H1 (cell line): ENCODE measurements around the gene PCCA. TPM values are rescaled to one million over a fixed set of nuclear protein-coding genes. Genes with fewer than 3 reads are reported as not detected.

Source experiments
- CTCF ChIA-PET: fragments of 300-600 bp; sonication (Branson Sonifier 250); formaldehyde crosslinking; loops from one replicate; lab custom pipeline; 2021; ENCODE audit not compliant: partially characterized antibody; lab: Charles Lee
- POLR2A ChIA-PET: fragments of 300-600 bp; sonication (Branson Sonifier 250); formaldehyde crosslinking; loops from one replicate; lab custom pipeline; 2021; ENCODE audit warnings: inconsistent platforms; ENCODE audit not compliant: partially characterized antibody; lab: Charles Lee
- DNase-seq, 2 experiments: peaks; one replicate each; pipeline versions ENCODE4 v3.0.0 to v3.0.0-alpha.2; 2010 to 2022; ENCODE audit warnings: low spot score in 2 of 2, low read depth in 1 of 2, mixed read lengths in 1 of 2
- FAIRE-seq: peaks from 2 replicates; lab custom pipeline; 2011; peaks lifted over from hg19 to GRCh38; lab: Jason Lieb, UNC
- H2AFZ ChIP-seq: 2 replicates; pipeline ENCODE4 v1.8.1; 2012; ENCODE audit warnings: low read length, inconsistent platforms
- H2AK5ac ChIP-seq: 2 replicates; pipeline ENCODE4 v1.6.1; 2013; ENCODE audit warnings: low read depth, low read length
- H2BK120ac ChIP-seq: replicated peaks from 2 replicates; pipeline ENCODE3; 2013; ENCODE audit warnings: low read depth, low read length, inconsistent platforms
- H2BK12ac ChIP-seq: 2 replicates; pipeline ENCODE4 v1.6.1; 2013; ENCODE audit warnings: low read depth, low read length
- H2BK15ac ChIP-seq: 2 replicates; pipeline ENCODE4 v1.6.1; 2013; ENCODE audit warnings: low read length
- H2BK20ac ChIP-seq: 2 replicates; pipeline ENCODE4 v1.6.1; 2013; ENCODE audit warnings: low read length
- H2BK5ac ChIP-seq: 2 replicates; pipeline ENCODE4 v1.6.1; 2013; ENCODE audit warnings: low read depth, low read length
- H3K14ac ChIP-seq: 2 replicates; pipeline ENCODE4 v1.6.1; 2013; ENCODE audit warnings: inconsistent platforms; ENCODE audit not compliant: insufficient read length
- H3K18ac ChIP-seq: 2 replicates; pipeline ENCODE4 v1.6.1; 2013; ENCODE audit warnings: low read length; ENCODE audit errors: extremely low read depth
- H3K23ac ChIP-seq: 2 replicates; pipeline ENCODE4 v1.6.1; 2013; ENCODE audit warnings: inconsistent platforms; ENCODE audit not compliant: insufficient read length
- H3K23me2 ChIP-seq: 2 replicates; pipeline ENCODE4 v1.6.1; 2013; ENCODE audit warnings: low read depth, low read length
- H3K27ac ChIP-seq: 2 replicates; pipeline ENCODE4 v1.6.1; 2011; ENCODE audit warnings: low read depth, low read length, inconsistent platforms
- H3K27me3 ChIP-seq, 4 experiments: replicated peaks in 1 of 4; 1 replicate in 1 of 4; 2 replicates in 3 of 4; pipeline versions ENCODE4 v1.6.1 to v1.8.1; 2011 to 2013; ENCODE audit warnings: low read length in 3 of 4, mild to moderate bottlenecking in 3 of 4, inconsistent platforms in 2 of 4, mixed read lengths in 2 of 4, moderate library complexity in 1 of 4; ENCODE audit not compliant: control insufficient read depth in 3 of 4, insufficient read depth in 3 of 4; ENCODE audit errors: extremely low read depth in 1 of 4
- H3K36me3 ChIP-seq, 4 experiments: 2 replicates each; pipeline versions ENCODE4 v1.6.1 to v1.8.1; 2011 to 2013; ENCODE audit warnings: mild to moderate bottlenecking in 4 of 4, low read length in 3 of 4, moderate library complexity in 2 of 4, control low read depth in 1 of 4, inconsistent platforms in 1 of 4; ENCODE audit not compliant: insufficient read depth in 4 of 4, control insufficient read depth in 2 of 4
- H3K4ac ChIP-seq: replicated peaks from 2 replicates; pipeline ENCODE3; 2013; ENCODE audit warnings: low read length, low read depth, mixed read lengths, inconsistent platforms; ENCODE audit not compliant: insufficient read length
- H3K4me1 ChIP-seq, 4 experiments: replicated peaks in 1 of 4; 1 replicate in 1 of 4; 2 replicates in 3 of 4; pipeline versions ENCODE4 v1.6.1 to v1.8.1; 2011 to 2013; ENCODE audit warnings: low read length in 3 of 4, inconsistent platforms in 2 of 4, mixed read lengths in 1 of 4; ENCODE audit not compliant: insufficient read depth in 4 of 4, control insufficient read depth in 3 of 4
- H3K4me2 ChIP-seq, 2 experiments: 2 replicates each; pipeline versions ENCODE4 v1.6.1 to v1.8.1; 2011 to 2013; ENCODE audit warnings: low read depth in 2 of 2, low read length in 2 of 2, control low read depth in 1 of 2, inconsistent platforms in 1 of 2, mild to moderate bottlenecking in 1 of 2; ENCODE audit not compliant: insufficient read depth in 1 of 2
- H3K4me3 ChIP-seq, 4 experiments: fragments of 200-600, 300-600 bp in 1 of 4; sonication (generic), shearing (Covaris generic), sonication (Bioruptor Twin) in 1 of 4; 2 replicates each; pipeline versions ENCODE4 v1.5.1 to v1.8.1; 2011 to 2016; ENCODE audit warnings: low read length in 4 of 4, low read depth in 3 of 4, control low read depth in 2 of 4, inconsistent platforms in 2 of 4, mild to moderate bottlenecking in 2 of 4, mixed read lengths in 1 of 4, moderate library complexity in 1 of 4; ENCODE audit not compliant: insufficient read depth in 2 of 4; ENCODE audit errors: extremely low read depth in 1 of 4
- H3K56ac ChIP-seq: replicated peaks from 2 replicates; pipeline ENCODE3; 2013; ENCODE audit warnings: low read depth, mild to moderate bottlenecking, mixed read lengths, low read length, inconsistent platforms; ENCODE audit not compliant: insufficient read length
- H3K79me1 ChIP-seq: 2 replicates; pipeline ENCODE4 v1.6.1; 2013; ENCODE audit warnings: low read depth, low read length, control low read depth
- H3K79me2 ChIP-seq, 2 experiments: 2 replicates each; pipeline versions ENCODE4 v1.6.1 to v1.8.1; 2012 to 2013; ENCODE audit warnings: low read length in 2 of 2, mild to moderate bottlenecking in 2 of 2, inconsistent platforms in 1 of 2; ENCODE audit not compliant: insufficient read depth in 2 of 2, control insufficient read depth in 1 of 2
- H3K9ac ChIP-seq, 4 experiments: replicated peaks in 1 of 4; 1 replicate in 1 of 4; 2 replicates in 3 of 4; pipeline versions ENCODE4 v1.6.1 to v1.8.1; 2011 to 2013; ENCODE audit warnings: low read depth in 3 of 4, low read length in 3 of 4, control low read depth in 2 of 4, mild to moderate bottlenecking in 2 of 4, moderate library complexity in 2 of 4, inconsistent platforms in 1 of 4; ENCODE audit errors: extremely low read depth in 1 of 4
- H3K9me3 ChIP-seq, 2 experiments: 2 replicates each; pipeline versions ENCODE4 v1.6.1 to v1.8.1; 2012 to 2013; ENCODE audit warnings: mild to moderate bottlenecking in 2 of 2, moderate library complexity in 2 of 2, control low read depth in 1 of 2, inconsistent platforms in 1 of 2, low read depth in 1 of 2, low read length in 1 of 2, mixed read lengths in 1 of 2; ENCODE audit not compliant: insufficient read depth in 2 of 2
- H4K20me1 ChIP-seq, 2 experiments: replicated peaks in 1 of 2; 2 replicates each; pipeline versions ENCODE3 to v1.8.1; 2011 to 2013; ENCODE audit warnings: inconsistent platforms in 2 of 2, low read length in 2 of 2, mild to moderate bottlenecking in 1 of 2; ENCODE audit not compliant: insufficient read depth in 2 of 2, control insufficient read depth in 1 of 2
- H4K5ac ChIP-seq: 2 replicates; pipeline ENCODE4 v1.6.1; 2013; ENCODE audit warnings: low read length, low read depth, mixed read lengths, inconsistent platforms; ENCODE audit not compliant: insufficient read length
- H4K8ac ChIP-seq: 2 replicates; pipeline ENCODE4 v1.8.0; 2013; ENCODE audit warnings: mild to moderate bottlenecking, moderate library complexity, low read length, inconsistent platforms; ENCODE audit not compliant: insufficient read depth; ENCODE audit errors: extremely low read depth
- H4K91ac ChIP-seq: replicated peaks from 2 replicates; pipeline ENCODE3; 2013; ENCODE audit warnings: low read length, mixed read lengths, inconsistent platforms; ENCODE audit not compliant: insufficient read length
- ATF3 ChIP-seq: IDR thresholded peaks from 2 replicates; pipeline ENCODE4 v1.6.1; 2011; ENCODE audit warnings: low read depth, mild to moderate bottlenecking, low read length; ENCODE audit not compliant: insufficient read depth
- CREB1 ChIP-seq: IDR thresholded peaks from 2 replicates; pipeline ENCODE4 v1.6.1; 2012; ENCODE audit warnings: inconsistent platforms
- CTBP2 ChIP-seq: IDR thresholded peaks from 2 replicates; pipeline ENCODE4 v1.7.0; 2011; ENCODE audit warnings: borderline replicate concordance, mild to moderate bottlenecking, moderate library complexity, mixed read lengths, low read length; ENCODE audit not compliant: insufficient read depth, insufficient read length
- GABPA ChIP-seq: IDR thresholded peaks from 2 replicates; pipeline ENCODE4 v1.6.1; 2011; ENCODE audit warnings: mild to moderate bottlenecking, low read length, moderate library complexity, borderline replicate concordance; ENCODE audit not compliant: insufficient read depth
- HDAC2 ChIP-seq, 2 experiments: fragments of 300-600 bp in 1 of 2; sonication (generic) in 1 of 2; IDR thresholded peaks; 2 replicates each; pipeline ENCODE4 v1.6.1; 2011 to 2012; ENCODE audit warnings: low read depth in 2 of 2, low read length in 2 of 2, mild to moderate bottlenecking in 2 of 2, moderate library complexity in 2 of 2, borderline replicate concordance in 1 of 2, inconsistent platforms in 1 of 2
- JUN ChIP-seq: IDR thresholded peaks from 2 replicates; pipeline ENCODE4 v1.6.1; 2011; ENCODE audit warnings: low read depth, mild to moderate bottlenecking, improper control_type of control experiment, low read length
- KDM5A ChIP-seq: fragments of 200-600 bp; IDR thresholded peaks from 2 replicates; pipeline ENCODE4 v1.7.1; 2012; ENCODE audit warnings: mild to moderate bottlenecking, low read length, inconsistent platforms, mixed read lengths
- PHF8 ChIP-seq: fragments of 200-600 bp; sonication (generic); conservative IDR thresholded peaks from 2 replicates; pipeline ENCODE4 v1.7.1; 2012; ENCODE audit warnings: low read depth, mild to moderate bottlenecking, inconsistent platforms, low read length, moderate library complexity
- POLR2A ChIP-seq, 2 experiments: IDR thresholded peaks; 1 replicate in 1 of 2; 2 replicates in 1 of 2; pipeline ENCODE4 v1.6.1; 2011; ENCODE audit warnings: low read depth in 2 of 2, low read length in 2 of 2, mild to moderate bottlenecking in 2 of 2; ENCODE audit errors: control extremely low read depth in 1 of 2
- RAD21 ChIP-seq, 2 experiments: IDR thresholded peaks in 1 of 2; conservative IDR thresholded peaks in 1 of 2; 2 replicates each; pipeline ENCODE4 v1.6.1; 2011; ENCODE audit warnings: low read depth in 2 of 2, low read length in 2 of 2, improper control_type of control experiment in 1 of 2, inconsistent platforms in 1 of 2, mild to moderate bottlenecking in 1 of 2, moderate library complexity in 1 of 2
- SRF ChIP-seq: IDR thresholded peaks from 2 replicates; pipeline ENCODE4 v1.6.1; 2011; ENCODE audit warnings: mild to moderate bottlenecking, low read depth, low read length, moderate library complexity
- TAF7 ChIP-seq: optimal IDR thresholded peaks from 2 replicates; pipeline ENCODE3; 2011; ENCODE audit warnings: low read depth, mild to moderate bottlenecking, inconsistent platforms, low read length, moderate library complexity, borderline replicate concordance
- TBP ChIP-seq: IDR thresholded peaks from 2 replicates; pipeline ENCODE4 v1.6.1; 2011; ENCODE audit warnings: low read depth, low read length, improper control_type of control experiment
- TCF12 ChIP-seq: IDR thresholded peaks from 2 replicates; pipeline ENCODE4 v1.6.1; 2011; ENCODE audit warnings: low read depth, mild to moderate bottlenecking, low read length
- WGBS, 2 experiments: shearing (Covaris generic) in 1 of 2; methylation state at CpG; one replicate each; pipeline versions ENCODE4 v1.1.6 to v1.1.7; 2013 to 2015; ENCODE audit warnings: low lambda C conversion rate in 2 of 2, mixed read lengths in 2 of 2, inconsistent platforms in 1 of 2, low coverage in 1 of 2, missing lambda C conversion rate in 1 of 2; ENCODE audit not compliant: insufficient replicate concordance in 2 of 2, insufficient coverage in 1 of 2, insufficient read length in 1 of 2; ENCODE audit errors: extremely low coverage in 1 of 2, missing lambda C conversion rate in 1 of 2; 5-methylcytosine and 5-hydroxymethylcytosine counted together
- polyA plus RNA-seq, 7 experiments: library from polyadenylated mRNA; depleted of rRNA in 3 of 7; stranded (reverse) in 5 of 7; unstranded in 2 of 7; fragments of >200 nt in 5 of 7; fragments of 200-250 nt in 2 of 7; gene quantifications; 1 replicate in 5 of 7; 2 replicates in 1 of 7; 4 replicates in 1 of 7; pipeline versions ENCODE4 v1.2.1 to v1.2.3, GENCODE V29; 2011 to 2013; ENCODE audit warnings: missing spikeins in 2 of 7, mixed read lengths in 2 of 7
- total RNA-seq: library from RNA; stranded (reverse); fragmentation: NEBNext Ultra II Directional; extraction: Animal tissue kit (Norgen Biotek cat#: 25700); gene quantifications from 2 replicates; pipeline ENCODE4 v1.2.1, GENCODE V29; 2021

PCCA gene
- total and polyA plus RNA-seq, 2 of the 8 experiments (the other 6 are each of a cell fraction or from before 2014, with no cell fraction given), result 18.4 to 49.8 TPM

- Histone ChIP-seq H4K5ac (no peak overlapping the region), H2BK15ac (no peak overlapping the region)
- FAIRE-seq, result no peak
- no peak for TF ChIP-seq PHF8
- TF ChIP-seq CREB1, result no peak
- no peak for TF ChIP-seq POLR2A (IDR thresholded peaks at IDR 0.05; ENCODE audit: control extremely low read depth in 1 of 2, low read depth in 2 of 2, low read length in 2 of 2)
- TF ChIP-seq HDAC2 (IDR thresholded peaks at IDR 0.05; ENCODE audit: borderline replicate concordance in 1 of 2, low read depth in 2 of 2, low read length in 2 of 2), result no peak
- no peak for TF ChIP-seq TAF7
- TF ChIP-seq SRF, result no peak
- no peak for TF ChIP-seq RAD21 (IDR thresholded peaks at IDR 0.05 in 1 of 2, conservative IDR thresholded peaks at IDR 0.05 in 1 of 2; ENCODE audit: low read depth in 2 of 2, low read length in 2 of 2)
- TF ChIP-seq GABPA, result no peak
- TF ChIP-seq ATF3, result no peak
- TF ChIP-seq CTBP2, result no peak
- no peak for TF ChIP-seq KDM5A
- TF ChIP-seq JUN, result no peak
- no peak for TF ChIP-seq TCF12
- TF ChIP-seq TBP, result no peak
Observed at GRCh38 chr13:100563779-100564178, 474.9 kb downstream of the PCCA start.

More at GRCh38 chr13:100563779-100564178, 474.9 kb downstream of the PCCA start:
- Histone ChIP-seq H3K79me2 (no peaks in the 10 kb centered on the region), H3K9ac (no peak overlapping the region), H3K4ac (no peak overlapping the region), H3K27me3 (no peaks in the 10 kb centered on the region), H4K8ac (no peak overlapping the region), H3K9me3 (peaks cover 7 to 13% of the 10 kb centered on the region in 2 experiments; a peak in 3 of 4 replicates), H3K18ac (no peak overlapping the region), H3K4me1 (no peaks in the 10 kb centered on the region), H3K23ac (no peak overlapping the region), H2BK120ac (no peak overlapping the region), H3K36me3 (no peaks in the 10 kb centered on the region), H2AFZ (no peak overlapping the region), H2BK12ac (no peak overlapping the region), H2BK5ac (no peak overlapping the region), H3K4me2 (no peak overlapping the region), H3K4me3 (no peak overlapping the region), H2AK5ac (no peak overlapping the region), H4K91ac (no peak overlapping the region), H3K23me2 (no peaks in the 10 kb centered on the region), H3K14ac (no peak overlapping the region), H2BK20ac (no peak overlapping the region), H4K20me1 (no peaks in the 10 kb centered on the region), H3K27ac (no peak overlapping the region), H3K56ac (no peak overlapping the region), H3K79me1 (no peaks in the 10 kb centered on the region; the same call in 1 of the 2 replicates)
- CTCF ChIA-PET, result interaction anchor here (0.8 to 1.2 kb wide), 2 partner anchors 9 to 11 kb away, joined by 4 to 7 read pairs; no protein-coding TSS in a partner anchor
- WGBS, 2 experiments, result 88% methylated on average over 7 of the region's 7 CpGs; no CpG with 5 or more reads in 1 of the 2 experiments
- POLR2A ChIA-PET, result no interaction called here
- DNase-seq, result no peak
